Measurements from ENCODE around the gene EHD2.
"Not testable (repeated sequence)": the region's sequence is repeated elsewhere in the genome, so short reads cannot be mapped to it uniquely, and the experiment has no call there.

EHD2 gene

GRCh38 chr19:47691782-47692181, 21.4 kb upstream of the EHD2 start:
- DNase-seq, result no peak

GRCh38 chr19:47693489-47693888, 19.7 kb upstream of the EHD2 start:
- DNase-seq, result no peak

- DNase-seq, result no peak
Observed at GRCh38 chr19:47693903-47694302, 19.3 kb upstream of the EHD2 start.

GRCh38 chr19:47694466-47695273, 18.6 kb upstream of the EHD2 start:
- DNase-seq, result no peak

- no peak for DNase-seq
Observed at GRCh38 chr19:47695533-47696262, 17.5 kb upstream of the EHD2 start.

- no peak for DNase-seq
Observed at GRCh38 chr19:47696635-47697034, 16.6 kb upstream of the EHD2 start.

- DNase-seq, result peak; percentile 49
Observed at GRCh38 chr19:47697863-47698609, 15.2 kb upstream of the EHD2 start.

GRCh38 chr19:47698631-47699359, 14.4 kb upstream of the EHD2 start:
- DNase-seq, result no peak

GRCh38 chr19:47699360-47699917, 13.8 kb upstream of the EHD2 start:
- peak; percentile 43 for DNase-seq

- DNase-seq, result no peak
Observed at GRCh38 chr19:47700934-47701716, 12.1 kb upstream of the EHD2 start.

GRCh38 chr19:47701717-47702552, 11.3 kb upstream of the EHD2 start:
- no peak for DNase-seq

GRCh38 chr19:47702671-47703070, 10.6 kb upstream of the EHD2 start:
- no peak for DNase-seq

GRCh38 chr19:47703301-47703700, 9.9 kb upstream of the EHD2 start:
- DNase-seq, result no peak

- DNase-seq, result no peak
Observed at GRCh38 chr19:47704024-47704423, 9.2 kb upstream of the EHD2 start.

- DNase-seq, result no peak
Observed at GRCh38 chr19:47704656-47705055, 8.6 kb upstream of the EHD2 start.

GRCh38 chr19:47707135-47707925, 5.9 kb upstream of the EHD2 start:
- DNase-seq, result peak; percentile 67

- DNase-seq, result no peak
Observed at GRCh38 chr19:47711652-47712242, 1.5 kb upstream of the EHD2 start.

- DNase-seq, result no peak
Observed at GRCh38 chr19:47714339-47714738, 1.1 kb downstream of the EHD2 start.

GRCh38 chr19:47714855-47715254, 1.6 kb downstream of the EHD2 start:
- not testable (repeated sequence) for DNase-seq
